Measurements from ENCODE around the gene ATP6V1B1.

DNA sequence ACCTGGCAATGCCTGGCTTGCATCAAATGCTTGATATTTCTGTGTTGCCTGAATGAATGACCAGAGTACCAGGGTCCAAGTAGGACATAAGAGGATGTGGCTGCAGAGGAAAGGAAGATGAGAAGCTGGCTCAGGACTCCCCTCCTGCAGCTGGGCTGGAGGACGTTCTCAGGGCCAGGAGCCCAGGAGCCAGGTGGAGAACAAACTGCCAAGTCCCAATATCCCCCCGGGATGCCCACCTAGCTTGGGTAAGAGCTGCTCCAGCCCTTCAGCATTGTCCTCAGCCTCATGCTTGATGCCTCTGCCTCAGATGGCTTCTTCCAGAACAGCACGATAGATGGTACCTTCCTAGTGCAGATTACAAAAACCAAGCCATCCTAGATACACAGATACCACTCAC is 8.6 kb upstream of the ATP6V1B1 start:
- TF ChIP-seq CTCF (IDR thresholded peaks at IDR 0.05) = no peak
- TF ChIP-seq POLR2A (IDR thresholded peaks at IDR 0.05) = no peak
- no peak for TF ChIP-seq EP300 (IDR thresholded peaks at IDR 0.05)

Measured in tibial nerve (tissue), 4 donors.